CD4-positive, alpha-beta T cell (primary cell): ENCODE data around the gene FADD. TPM values are rescaled to one million over a fixed set of nuclear protein-coding genes. Genes with fewer than 3 reads are reported as not detected.

Experiments used
- ATAC-seq: fragments of 200-7000 bp; cut with Tn5 transposase; one replicate; pipeline ENCODE4 v1.10.0; 2022; ENCODE audit warnings: mild to moderate bottlenecking; ENCODE audit not compliant: poor library complexity
- CTCF ChIA-PET: fragments of 350-600 bp; sonication (Branson Sonifier 250); formaldehyde crosslinking; loops from one replicate; lab custom pipeline; 2021; ENCODE audit warnings: antibody characterized with exemption, inconsistent platforms; lab: Charles Lee
- POLR2A ChIA-PET: fragments of 350-600 bp; sonication (Branson Sonifier 250); formaldehyde crosslinking; loops from one replicate; lab custom pipeline; 2021; ENCODE audit warnings: antibody characterized with exemption, inconsistent platforms; lab: Charles Lee
- DNase-seq, 14 experiments: peaks; one replicate each; pipeline ENCODE4 v3.0.0-alpha.2; 2013 to 2020; ENCODE audit warnings: mixed read lengths in 2 of 14
- H3K27ac ChIP-seq, 2 donors: one replicate each; pipeline versions ENCODE4 v1.5.1 to v1.7.0; 2013; ENCODE audit warnings: low read length in 2 of 2, low read depth in 1 of 2, mild to moderate bottlenecking in 1 of 2
- H3K27me3 ChIP-seq, 2 experiments: 1 replicate in 1 of 2; 2 replicates in 1 of 2; pipeline versions ENCODE4 v1.6.1 to v1.7.0; 2013; ENCODE audit warnings: low read length in 2 of 2, control low read depth in 1 of 2, mild to moderate bottlenecking in 1 of 2, moderate library complexity in 1 of 2; ENCODE audit not compliant: insufficient read depth in 2 of 2, control insufficient read depth in 1 of 2
- H3K36me3 ChIP-seq: one replicate; pipeline ENCODE4 v1.6.1; 2013; ENCODE audit warnings: low read length, control low read depth; ENCODE audit not compliant: insufficient read depth
- H3K4me1 ChIP-seq: one replicate; pipeline ENCODE4 v1.6.1; 2013; ENCODE audit warnings: low read length, control low read depth; ENCODE audit not compliant: insufficient read depth
- H3K4me3 ChIP-seq: one replicate; pipeline ENCODE4 v1.5.1; 2013; ENCODE audit warnings: mild to moderate bottlenecking, low read length, moderate library complexity
- H3K9me3 ChIP-seq, 2 experiments: 1 replicate in 1 of 2; 2 replicates in 1 of 2; pipeline versions ENCODE4 v1.6.1 to v1.7.0; 2013; ENCODE audit warnings: low read length in 2 of 2, mild to moderate bottlenecking in 2 of 2, control low read depth in 1 of 2, moderate library complexity in 1 of 2; ENCODE audit not compliant: control insufficient read depth in 1 of 2, insufficient read depth in 1 of 2
- H3K27ac Mint-ChIP-seq: one replicate; pipeline ENCODE4 v1.8.0; 2020; ENCODE audit warnings: mixed read lengths
- H3K27me3 Mint-ChIP-seq: one replicate; pipeline ENCODE4 v1.8.0; 2021; ENCODE audit warnings: mixed read lengths
- H3K36me3 Mint-ChIP-seq: one replicate; pipeline ENCODE4 v1.8.0; 2021; ENCODE audit warnings: low read depth, mixed read lengths
- H3K4me1 Mint-ChIP-seq: one replicate; pipeline ENCODE4 v1.8.0; 2021; ENCODE audit warnings: low read depth, mixed read lengths
- H3K4me3 Mint-ChIP-seq: one replicate; pipeline ENCODE4 v1.8.0; 2020; ENCODE audit warnings: mild to moderate bottlenecking, mixed read lengths
- H3K9me3 Mint-ChIP-seq: one replicate; pipeline ENCODE4 v1.8.0; 2020; ENCODE audit warnings: mixed read lengths
- CTCF ChIP-seq: fragments of 200-600 bp; IDR thresholded peaks from one replicate; pipeline ENCODE4 v1.8.0; 2022; ENCODE audit warnings: antibody characterized with exemption, mild to moderate bottlenecking
- intact Hi-C, 2 experiments: fragments of 100-400 bp; cut with DNase I in 1 of 2; cut with micrococcal nuclease in 1 of 2; formaldehyde crosslinking; loops; one replicate each; pipeline versions ENCODE4 v1.15.1 to v1.9.0; 2023 to 2025; cut with DNase I, micrococcal nuclease
- total RNA-seq, 174 experiments: library from RNA in 2 of 174; stranded (reverse) in 2 of 174; gene quantifications; one replicate each; pipeline ENCODE4 v1.2.3 and lab custom pipeline; 2021 to 2026

FADD gene
- total RNA-seq, 2 experiments from 2014 or later: 14.5 to 16.5 TPM

- H3K4me3 ChIP-seq: no peak overlapping the region
- intact Hi-C loops: loop anchor here in 1 of 2 experiments (10.0 kb wide), 2 partner anchors 1152 to 1302 kb away; partner anchors contain the start of genes IGHMBP2 and MRPL21
- Mint-ChIP-seq H3K27me3 (no peaks in the 10 kb centered on the region), H3K4me3 (peak overlapping the region; percentile 80), H3K27ac (peak overlapping the region; percentile 98), H3K36me3 (peaks cover 74% of the 10 kb centered on the region), H3K4me1 (peaks cover 68% of the 10 kb centered on the region), H3K9me3 (no peaks in the 10 kb centered on the region)
- H3K27ac ChIP-seq: no peak overlapping the region
- ChIA-PET POLR2A (no interaction called here), CTCF (interaction anchor here (1.9 kb wide), 1 partner anchor 10 kb away, joined by 5 read pairs; no protein-coding TSS in a partner anchor)
- H3K36me3 ChIP-seq: peaks cover 48% of the 10 kb centered on the region
- no peaks in the 10 kb centered on the region for H3K27me3 ChIP-seq
- H3K9me3 ChIP-seq: no peaks in the 10 kb centered on the region
- TF ChIP-seq CTCF: no peak
- peak in 1 of 14 experiments; percentile 11 for DNase-seq
- H3K4me1 ChIP-seq: peaks cover 44% of the 10 kb centered on the region
- ATAC-seq: no peak
Observed at GRCh38 chr11:70206226-70206981, 3.3 kb downstream of the FADD start.

- no peaks in the 10 kb centered on the region for H3K9me3 ChIP-seq
- ATAC-seq (no peak), DNase-seq (peak in 1 of 14 experiments; percentile 7)
- peaks cover 48% of the 10 kb centered on the region for H3K36me3 ChIP-seq
- Mint-ChIP-seq H3K27me3 (no peaks in the 10 kb centered on the region), H3K36me3 (peaks cover 74% of the 10 kb centered on the region), H3K4me3 (no peak overlapping the region), H3K4me1 (peaks cover 68% of the 10 kb centered on the region), H3K9me3 (no peaks in the 10 kb centered on the region), H3K27ac (peak overlapping the region; percentile 98)
- H3K27me3 ChIP-seq: no peaks in the 10 kb centered on the region
- H3K27ac ChIP-seq: no peak overlapping the region
- H3K4me1 ChIP-seq: peaks cover 44% of the 10 kb centered on the region
- no peak overlapping the region for H3K4me3 ChIP-seq
- ChIA-PET CTCF (interaction anchor here (1.9 kb wide), 1 partner anchor 11 kb away, joined by 5 read pairs; no protein-coding TSS in a partner anchor), POLR2A (no interaction called here)
- TF ChIP-seq CTCF: no peak
- intact Hi-C loops: loop anchor here in 1 of 2 experiments (10.0 kb wide), 2 partner anchors 1152 to 1302 kb away; partner anchors contain the start of genes IGHMBP2 and MRPL21
Observed at GRCh38 chr11:70206982-70207376, 3.9 kb downstream of the FADD start.

GRCh38 chr11:70207531-70208131 is 4.5 kb downstream of the FADD start:
- intact Hi-C loops: loop anchor here in 1 of 2 experiments (10.0 kb wide), 2 partner anchors 1153 to 1303 kb away; partner anchors contain the start of genes IGHMBP2 and MRPL21
- H3K9me3 Mint-ChIP-seq: no peaks in the 10 kb centered on the region
- peaks cover 48% of the 10 kb centered on the region for H3K36me3 ChIP-seq
- no peaks in the 10 kb centered on the region for H3K9me3 ChIP-seq
- H3K4me1 ChIP-seq: peaks cover 46% of the 10 kb centered on the region
- no peak overlapping the region for H3K4me3 ChIP-seq
- peak overlapping the region; percentile 98 for H3K27ac Mint-ChIP-seq
- CTCF ChIA-PET: interaction anchor here (1.2 to 1.9 kb wide), 2 partner anchors 12 kb away, joined by 4 to 5 read pairs; no protein-coding TSS in a partner anchor
- POLR2A ChIA-PET: no interaction called here
- peaks cover 74% of the 10 kb centered on the region for H3K36me3 Mint-ChIP-seq
- H3K4me3 Mint-ChIP-seq: peak overlapping the region; percentile 42
- H3K27me3 Mint-ChIP-seq: no peaks in the 10 kb centered on the region
- ATAC-seq: no peak
- no peak for DNase-seq
- H3K27me3 ChIP-seq: no peaks in the 10 kb centered on the region
- no peak for TF ChIP-seq CTCF
- no peak overlapping the region for H3K27ac ChIP-seq
- peaks cover 67% of the 10 kb centered on the region for H3K4me1 Mint-ChIP-seq
